Type B pancreatic cell (in vitro differentiated cells): ENCODE results near the gene A3GALT2. TPM values are rescaled to one million over a fixed set of nuclear protein-coding genes. Genes with fewer than 3 reads are reported as not detected.

Experiments
- DNase-seq: peaks from one replicate; pipeline ENCODE4 v3.0.0; 2021; ENCODE audit warnings: mixed read lengths; ENCODE audit not compliant: unreplicated experiment; ENCODE audit errors: extremely low spot score
- H3K27ac Mint-ChIP-seq: 2 replicates; pipeline ENCODE4 v1.8.0; 2021; ENCODE audit warnings: mild to moderate bottlenecking, mixed read lengths
- H3K27me3 Mint-ChIP-seq: 2 replicates; pipeline ENCODE4 v1.8.0; 2021; ENCODE audit warnings: mixed read lengths
- H3K36me3 Mint-ChIP-seq: 2 replicates; pipeline ENCODE4 v1.8.0; 2021; ENCODE audit warnings: mixed read lengths
- H3K4me1 Mint-ChIP-seq: one replicate; pipeline ENCODE4 v1.8.0; 2021; ENCODE audit warnings: mixed read lengths; ENCODE audit not compliant: unreplicated experiment
- H3K4me3 Mint-ChIP-seq: 2 replicates; pipeline ENCODE4 v1.8.0; 2021; ENCODE audit warnings: mild to moderate bottlenecking, mixed read lengths
- H3K9me3 Mint-ChIP-seq: 2 replicates; pipeline ENCODE4 v1.8.0; 2021; ENCODE audit warnings: mixed read lengths
- CTCF ChIP-seq: fragments of 200-600 bp; sonication (generic); conservative IDR thresholded peaks from 2 replicates; pipeline ENCODE4 v1.5.0; 2021; ENCODE audit warnings: antibody characterized with exemption, mild to moderate bottlenecking
- total RNA-seq: library from RNA; stranded (reverse); gene quantifications from 2 replicates; pipeline ENCODE4 v1.2.1, GENCODE V29; 2021; ENCODE audit warnings: low replicate concordance

Gene A3GALT2
- total RNA-seq, 1 donor from 2014 or later: 0.29 TPM

DNA sequence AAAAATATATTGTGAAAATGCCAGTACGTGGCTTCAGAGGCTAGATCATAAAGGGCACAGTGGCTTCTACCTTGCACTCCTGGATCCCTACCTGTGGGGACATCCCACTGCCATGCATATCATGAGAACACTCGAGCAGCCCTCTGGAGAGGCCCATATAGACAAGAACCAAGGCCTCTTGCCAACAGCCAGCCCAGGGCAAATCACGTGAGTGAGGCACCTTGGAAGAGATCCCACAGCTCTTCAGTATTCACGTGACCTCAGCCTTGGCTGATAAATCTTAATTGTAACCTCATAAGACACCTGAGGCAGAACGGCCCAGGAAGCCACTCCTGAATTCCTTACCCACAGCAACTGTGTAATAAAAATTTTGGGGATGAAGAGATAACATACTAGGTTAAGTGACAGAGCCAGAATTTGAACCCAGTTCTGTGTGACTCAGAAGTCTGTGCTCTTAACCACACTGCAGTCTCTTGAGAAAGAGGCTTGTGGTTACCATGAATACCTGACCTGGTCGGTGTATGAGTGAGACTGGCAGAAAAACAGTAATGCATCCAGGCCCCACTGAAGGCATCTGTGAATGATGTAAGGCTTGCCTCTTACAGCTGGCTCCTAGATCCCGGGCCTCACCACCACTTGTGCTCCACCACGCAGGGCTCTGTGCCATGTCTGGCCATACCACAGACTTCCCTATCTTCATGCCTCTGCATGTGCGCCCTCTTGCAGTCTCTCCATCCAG lies 6.9 kb upstream of the A3GALT2 start:
- DNase-seq: no peak
- no peaks in the 10 kb centered on the region for H3K27me3 Mint-ChIP-seq
- no peaks in the 10 kb centered on the region for H3K9me3 Mint-ChIP-seq
- H3K4me3 Mint-ChIP-seq: no peak overlapping the region
- no peak for TF ChIP-seq CTCF
- no peak overlapping the region for H3K27ac Mint-ChIP-seq
- H3K36me3 Mint-ChIP-seq: peaks cover 37% of the 10 kb centered on the region
- no peaks in the 10 kb centered on the region for H3K4me1 Mint-ChIP-seq

DNA sequence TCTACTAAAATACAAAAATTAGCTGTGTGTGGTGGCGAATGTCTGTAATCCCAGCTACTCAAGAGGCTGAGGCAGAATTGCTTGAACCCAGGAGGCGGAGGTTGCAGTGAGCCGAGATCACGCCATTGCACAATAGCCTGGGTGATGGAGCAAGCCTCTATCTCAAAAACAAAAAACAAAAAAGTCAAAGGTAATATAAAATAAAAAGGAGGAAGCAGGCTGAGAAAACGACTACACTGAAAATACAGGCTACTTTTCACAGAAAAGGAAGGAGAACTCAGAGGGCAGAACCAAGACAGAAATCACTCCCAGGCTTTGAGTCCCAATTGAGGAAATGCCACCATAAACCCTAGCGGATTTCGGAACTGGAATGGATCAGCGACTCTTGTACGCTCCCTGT lies 5.9 kb upstream of the A3GALT2 start:
- no peak overlapping the region for H3K4me3 Mint-ChIP-seq
- H3K27ac Mint-ChIP-seq: no peak overlapping the region
- no peak for TF ChIP-seq CTCF
- DNase-seq: no peak
- H3K9me3 Mint-ChIP-seq: no peaks in the 10 kb centered on the region
- no peaks in the 10 kb centered on the region for H3K4me1 Mint-ChIP-seq
- peaks cover 33% of the 10 kb centered on the region for H3K36me3 Mint-ChIP-seq
- H3K27me3 Mint-ChIP-seq: no peaks in the 10 kb centered on the region

DNA sequence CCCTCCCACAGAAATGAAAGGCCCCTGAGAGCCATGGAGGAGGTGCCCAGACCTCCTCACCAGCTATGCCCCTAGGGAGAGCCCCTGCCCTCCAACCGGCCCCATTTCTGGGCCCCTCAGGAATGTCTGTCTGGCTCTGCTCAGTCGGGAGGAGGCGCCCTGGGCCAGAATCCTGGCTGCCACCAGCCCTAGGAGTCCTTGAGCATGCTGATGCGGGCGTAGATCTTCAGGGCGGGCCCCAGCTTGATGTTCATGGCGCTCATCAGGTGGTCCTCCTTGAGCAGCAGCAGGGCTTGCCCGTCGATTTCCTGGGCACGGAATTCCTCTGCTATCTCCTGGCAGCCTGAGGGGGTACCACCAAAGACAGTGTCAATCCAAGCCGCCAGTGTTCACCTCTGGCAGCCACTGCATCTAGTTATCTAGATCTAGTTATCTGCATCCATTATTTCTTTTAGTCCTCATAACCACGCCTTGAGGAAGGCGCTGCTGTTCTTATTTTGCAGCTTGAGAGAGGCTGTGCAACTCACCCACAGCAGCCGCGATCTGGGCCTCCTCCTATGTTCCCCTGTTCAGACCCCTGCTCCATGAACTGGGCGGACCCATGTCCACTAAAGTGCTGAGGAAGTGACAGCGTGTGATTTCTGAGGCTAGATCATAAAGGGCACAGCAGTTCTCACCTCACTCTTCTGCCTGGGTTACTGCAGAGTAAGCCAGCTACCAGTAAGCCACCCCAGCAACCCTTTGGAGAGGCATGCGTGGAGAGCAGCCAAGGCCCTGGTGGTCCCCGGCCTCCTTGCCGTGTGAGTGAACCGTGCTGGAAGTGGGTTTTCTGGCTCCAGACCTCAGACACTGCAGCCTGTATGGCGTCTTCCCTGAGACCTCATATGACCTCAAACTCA lies 4.0 kb upstream of the A3GALT2 start:
- Mint-ChIP-seq H3K4me3 (no peak overlapping the region), H3K27ac (no peak overlapping the region), H3K9me3 (no peaks in the 10 kb centered on the region), H3K4me1 (no peaks in the 10 kb centered on the region), H3K36me3 (peaks cover 33% of the 10 kb centered on the region), H3K27me3 (no peaks in the 10 kb centered on the region)
- DNase-seq: no peak
- TF ChIP-seq CTCF: no peak

- no peak for DNase-seq
- no peak for TF ChIP-seq CTCF
- Mint-ChIP-seq H3K4me1 (no peaks in the 10 kb centered on the region), H3K27me3 (no peaks in the 10 kb centered on the region), H3K36me3 (peaks cover 25% of the 10 kb centered on the region), H3K4me3 (no peak overlapping the region), H3K27ac (no peak overlapping the region), H3K9me3 (no peaks in the 10 kb centered on the region)
Measured at GRCh38 chr1:33323663-33324477, 3.0 kb upstream of the A3GALT2 start.

DNA sequence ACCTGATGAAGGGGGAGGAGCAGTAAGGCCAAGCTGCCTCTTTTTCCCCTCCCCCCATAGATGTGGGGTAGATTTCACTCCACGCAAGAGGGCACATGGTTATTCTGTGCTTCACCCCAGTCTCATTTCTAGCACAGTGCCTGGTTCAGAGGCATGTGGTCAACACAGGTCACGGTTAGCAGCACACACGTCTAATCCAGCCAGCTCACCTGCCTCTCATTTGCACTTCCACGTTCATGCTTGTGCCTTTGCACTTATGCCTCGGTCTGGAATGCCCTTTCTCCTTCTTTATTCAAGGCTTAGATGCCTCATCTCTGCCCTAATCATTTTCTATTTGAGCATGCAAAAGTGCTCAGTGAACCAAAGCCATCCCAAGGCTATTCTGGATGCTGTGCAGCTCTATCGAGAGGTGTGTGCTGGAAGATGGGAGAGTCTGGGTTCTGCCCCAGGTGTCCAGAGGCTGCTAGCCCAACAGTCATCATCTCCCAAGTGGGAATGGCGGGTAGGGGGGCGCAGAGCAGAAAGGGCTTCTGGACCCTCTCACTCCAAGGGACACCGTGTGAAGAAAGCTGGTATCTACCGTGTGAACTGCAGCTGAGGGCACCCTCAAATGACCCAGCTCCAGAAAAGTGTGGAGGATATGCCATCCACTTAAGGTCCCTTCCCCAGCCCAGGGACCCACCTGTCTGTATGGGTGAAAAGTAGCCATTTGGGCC lies 2.1 kb upstream of the A3GALT2 start:
- DNase-seq: no peak
- no peak for TF ChIP-seq CTCF
- Mint-ChIP-seq H3K36me3 (peaks cover 18% of the 10 kb centered on the region), H3K9me3 (no peaks in the 10 kb centered on the region), H3K27me3 (no peaks in the 10 kb centered on the region), H3K4me1 (peaks cover 5% of the 10 kb centered on the region), H3K4me3 (no peak overlapping the region), H3K27ac (no peak overlapping the region)
